Suprapubic skin (tissue), 4 donors: Measurements from ENCODE around the gene RRP12.

Experiments used
- POLR2A ChIP-seq, 2 donors: fragments of 450-650 bp; IDR thresholded peaks; one replicate each; pipeline ENCODE4 v1.6.1; 2017; ENCODE audit warnings: antibody characterized with exemption in 2 of 2, mild to moderate bottlenecking in 2 of 2, moderate library complexity in 2 of 2
- POLR2AphosphoS5 ChIP-seq, 3 donors: sonication (generic); formaldehyde crosslinking; IDR thresholded peaks; one replicate each; pipeline ENCODE4 v1.6.1; 2017; ENCODE audit warnings: antibody characterized with exemption in 3 of 3
- TF ChIP-seq, protein P1 (sequence below), 2 donors: fragments of 200-600 bp in 1 of 2; fragments of 450-650 bp in 1 of 2; sonication (generic) in 1 of 2; IDR thresholded peaks; one replicate each; pipeline ENCODE4 v1.5.1; 2016 to 2019; ENCODE audit warnings: antibody characterized with exemption in 2 of 2, mild to moderate bottlenecking in 1 of 2, moderate library complexity in 1 of 2

GRCh38 chr10:97307441-97307840 lies 93.7 kb downstream of the RRP12 start:
- TF ChIP-seq, protein P1, sequence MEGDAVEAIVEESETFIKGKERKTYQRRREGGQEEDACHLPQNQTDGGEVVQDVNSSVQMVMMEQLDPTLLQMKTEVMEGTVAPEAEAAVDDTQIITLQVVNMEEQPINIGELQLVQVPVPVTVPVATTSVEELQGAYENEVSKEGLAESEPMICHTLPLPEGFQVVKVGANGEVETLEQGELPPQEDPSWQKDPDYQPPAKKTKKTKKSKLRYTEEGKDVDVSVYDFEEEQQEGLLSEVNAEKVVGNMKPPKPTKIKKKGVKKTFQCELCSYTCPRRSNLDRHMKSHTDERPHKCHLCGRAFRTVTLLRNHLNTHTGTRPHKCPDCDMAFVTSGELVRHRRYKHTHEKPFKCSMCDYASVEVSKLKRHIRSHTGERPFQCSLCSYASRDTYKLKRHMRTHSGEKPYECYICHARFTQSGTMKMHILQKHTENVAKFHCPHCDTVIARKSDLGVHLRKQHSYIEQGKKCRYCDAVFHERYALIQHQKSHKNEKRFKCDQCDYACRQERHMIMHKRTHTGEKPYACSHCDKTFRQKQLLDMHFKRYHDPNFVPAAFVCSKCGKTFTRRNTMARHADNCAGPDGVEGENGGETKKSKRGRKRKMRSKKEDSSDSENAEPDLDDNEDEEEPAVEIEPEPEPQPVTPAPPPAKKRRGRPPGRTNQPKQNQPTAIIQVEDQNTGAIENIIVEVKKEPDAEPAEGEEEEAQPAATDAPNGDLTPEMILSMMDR (IDR thresholded peaks at IDR 0.05) = no peak
- no peak for TF ChIP-seq POLR2AphosphoS5 (IDR thresholded peaks at IDR 0.05)
- TF ChIP-seq POLR2A (IDR thresholded peaks at IDR 0.05) = no peak
